GM19193 (cell line): ENCODE data around the gene TDRD9.

Experiments
- POLR2A ChIP-seq: IDR thresholded peaks from 4 replicates; pipeline ENCODE4 v1.6.1; 2011; ENCODE audit not compliant: insufficient read depth, insufficient read length; ENCODE audit errors: extremely low read depth

The TDRD9 gene

DNA sequence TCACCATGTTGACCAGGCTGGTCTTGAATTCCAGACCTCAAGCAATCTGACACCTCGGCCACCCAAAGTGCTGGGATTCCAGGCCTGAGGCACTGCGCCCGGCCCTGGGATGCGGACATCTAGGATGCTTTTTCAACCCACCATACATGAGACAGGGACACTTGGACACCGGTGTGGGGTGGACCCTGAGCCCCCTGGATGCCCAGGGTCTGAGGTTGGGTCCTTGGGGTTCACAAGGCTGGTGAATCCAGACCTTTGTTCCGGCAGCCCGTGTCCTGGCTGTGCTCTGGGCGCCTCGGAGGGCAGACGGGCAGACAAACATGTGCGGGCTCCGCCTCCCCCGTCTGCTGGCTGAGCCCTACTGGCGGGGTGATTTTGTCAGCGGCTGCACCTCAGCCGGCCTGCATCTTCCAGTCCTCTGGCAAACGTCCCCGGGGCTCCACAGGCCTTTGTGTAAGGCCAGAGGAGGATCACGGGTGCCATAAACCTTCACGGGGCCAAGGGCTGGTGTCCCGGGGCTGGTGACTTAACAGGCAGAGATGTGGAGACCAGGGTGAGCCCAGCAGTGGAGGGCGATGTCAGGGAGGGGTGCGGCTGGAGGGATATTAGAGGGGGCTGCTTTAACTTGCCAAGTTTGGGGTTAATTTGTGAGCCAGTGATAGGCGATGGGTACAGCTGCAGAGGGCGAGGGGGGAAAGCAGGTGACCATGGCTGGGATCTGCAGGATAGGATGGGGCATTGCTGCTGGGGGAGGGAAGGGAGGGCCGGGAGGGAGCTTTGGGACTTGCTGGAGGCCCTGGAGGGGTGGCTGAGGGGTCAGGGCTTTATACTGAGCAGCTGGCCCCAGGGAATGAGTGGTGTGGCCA, 163.0 kb downstream of the TDRD9 start:
- TF ChIP-seq POLR2A = no peak

GRCh38 chr14:104091927-104092771, 163.9 kb downstream of the TDRD9 start:
- TF ChIP-seq POLR2A = no peak

- no peak for TF ChIP-seq POLR2A
Measured at GRCh38 chr14:104092931-104093365, 164.7 kb downstream of the TDRD9 start.

- no peak for TF ChIP-seq POLR2A
Measured at GRCh38 chr14:104093366-104094055, 165.3 kb downstream of the TDRD9 start.

- TF ChIP-seq POLR2A = no peak
Measured at GRCh38 chr14:104094056-104094708, 165.9 kb downstream of the TDRD9 start.

GRCh38 chr14:104094709-104095425, 166.6 kb downstream of the TDRD9 start:
- TF ChIP-seq POLR2A = no peak

GRCh38 chr14:104095426-104096310, 167.4 kb downstream of the TDRD9 start:
- TF ChIP-seq POLR2A = no peak

GRCh38 chr14:104096318-104096717, 168.1 kb downstream of the TDRD9 start:
- TF ChIP-seq POLR2A = no peak

DNA sequence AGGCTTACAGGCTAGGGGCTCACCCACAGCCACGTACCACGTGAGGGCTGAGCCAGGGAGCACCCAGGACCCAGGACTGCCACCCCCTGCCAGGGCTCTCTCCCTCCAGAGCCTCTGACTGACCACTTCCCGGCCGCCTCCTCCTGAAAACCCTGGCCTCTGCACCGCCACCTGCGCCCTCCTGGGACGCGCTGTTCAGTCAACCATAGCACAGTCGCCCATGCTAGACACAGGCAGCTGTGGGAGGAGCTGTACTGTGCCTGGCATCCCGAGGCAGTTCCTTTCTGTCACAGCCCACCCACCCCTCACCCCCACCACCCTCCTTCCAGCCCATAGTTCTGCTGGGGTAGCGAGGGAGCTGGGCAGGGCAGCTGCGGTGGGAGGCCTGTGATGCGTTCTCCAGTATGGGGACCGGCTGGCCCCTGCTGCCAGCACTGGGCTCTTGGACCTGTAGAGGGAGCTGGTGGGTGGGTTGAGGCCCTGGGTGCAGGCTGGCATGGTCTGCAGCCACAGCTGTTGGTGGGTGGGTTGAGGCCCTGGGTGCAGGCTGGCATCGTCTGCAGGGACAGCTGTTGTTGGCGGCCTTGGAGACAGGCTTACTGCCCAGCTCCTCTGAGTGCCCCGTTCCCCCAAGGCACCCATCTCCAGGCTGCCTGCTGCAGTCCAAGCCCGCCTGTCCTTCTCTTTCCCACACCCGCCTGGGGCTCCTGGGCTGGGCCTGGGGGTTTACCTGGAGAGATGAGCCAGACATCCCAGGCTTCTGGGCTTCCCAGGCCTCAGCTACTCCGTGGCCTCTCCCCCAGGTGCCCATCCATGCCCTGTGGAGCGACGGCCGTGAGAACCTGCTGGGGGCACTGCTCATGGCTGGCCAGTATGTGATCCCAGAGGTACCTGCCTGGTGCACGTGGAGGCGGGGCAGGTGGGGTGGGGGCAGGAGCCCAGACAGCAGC, 168.8 kb downstream of the TDRD9 start:
- no peak for TF ChIP-seq POLR2A

DNA sequence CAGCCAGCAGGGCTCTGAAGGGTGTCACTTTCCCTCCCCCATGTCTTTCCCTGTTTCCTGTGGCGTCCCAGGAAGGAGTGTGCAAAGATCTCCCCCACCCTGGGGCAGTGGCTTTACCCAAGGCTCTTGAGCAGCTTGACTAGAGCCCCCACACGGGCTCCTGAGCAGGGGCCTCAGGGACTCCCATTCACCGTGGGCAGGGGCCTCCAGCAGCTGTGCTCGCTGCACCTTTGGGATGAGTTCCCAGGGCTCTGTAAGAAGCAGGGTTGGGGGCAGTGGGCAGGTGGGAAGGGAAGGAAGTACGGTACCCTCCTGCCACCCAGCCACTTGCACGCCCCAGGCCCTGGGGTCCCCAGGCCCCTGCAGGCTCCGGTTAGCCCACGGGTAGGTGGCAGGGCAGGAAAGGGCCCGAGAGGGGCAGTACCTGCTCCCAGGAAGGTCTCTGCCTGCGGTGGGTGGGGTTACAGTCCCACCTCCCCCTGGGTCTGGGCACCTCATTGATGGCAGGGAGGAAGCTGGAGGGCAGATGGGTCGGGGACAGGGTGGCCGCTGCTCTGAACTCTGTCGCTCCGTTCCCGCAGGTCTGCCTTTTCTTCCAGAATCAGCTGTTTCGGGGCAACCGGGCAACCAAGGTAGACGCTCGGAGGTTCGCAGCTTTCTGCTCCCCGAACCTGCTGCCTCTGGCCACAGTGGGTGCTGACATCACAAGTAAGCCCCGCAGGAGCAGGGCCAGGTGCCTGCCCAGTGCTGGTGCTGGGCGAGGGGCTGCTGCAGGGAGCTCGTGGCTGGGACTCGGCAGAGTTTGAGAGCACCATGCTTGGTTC, 170.2 kb downstream of the TDRD9 start:
- no peak for TF ChIP-seq POLR2A

GRCh38 chr14:104099096-104100041, 171.1 kb downstream of the TDRD9 start:
- TF ChIP-seq POLR2A = no peak
